ENCODE results near the gene CATSPERZ.

CATSPERZ gene

DNA sequence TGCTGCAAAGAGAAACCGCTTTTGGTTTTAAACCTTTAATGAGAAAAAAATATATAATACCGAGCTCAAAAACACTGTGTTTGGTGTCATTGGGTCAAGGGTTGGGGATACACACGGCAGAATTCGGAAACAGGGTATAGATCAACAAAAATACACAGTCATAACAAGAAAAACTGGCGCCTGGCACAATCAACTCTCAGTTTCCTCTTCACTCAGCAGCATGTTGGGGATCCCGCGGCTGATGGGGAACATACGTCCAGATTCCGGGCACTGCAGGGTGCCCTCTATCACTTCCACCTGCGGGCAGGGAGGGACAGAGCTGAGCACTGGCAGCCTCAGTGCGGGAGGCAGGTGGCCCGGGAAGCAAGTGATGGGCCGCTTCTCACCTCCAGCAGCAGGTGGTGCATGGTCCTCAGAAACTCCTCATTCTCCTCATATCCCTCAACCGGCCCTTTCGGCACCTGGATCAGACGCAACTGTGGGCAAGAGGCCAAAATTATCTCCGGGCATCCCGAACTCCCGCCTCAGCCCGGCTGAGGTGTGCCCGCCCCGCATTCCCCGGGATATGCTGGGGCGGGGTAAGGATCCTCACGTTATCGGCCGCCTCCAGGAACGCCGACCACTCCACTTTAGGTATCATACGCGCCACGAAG lies 16.6 kb downstream of the CATSPERZ start:
- TF ChIP-seq, protein P1, sequence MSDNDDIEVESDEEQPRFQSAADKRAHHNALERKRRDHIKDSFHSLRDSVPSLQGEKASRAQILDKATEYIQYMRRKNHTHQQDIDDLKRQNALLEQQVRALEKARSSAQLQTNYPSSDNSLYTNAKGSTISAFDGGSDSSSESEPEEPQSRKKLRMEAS (IDR thresholded peaks at IDR 0.05; ENCODE audit: low read depth, low read length): no peak
- TF ChIP-seq POLR2A (IDR thresholded peaks at IDR 0.05; ENCODE audit: extremely low read depth, insufficient read length) (no peak), MYC (IDR thresholded peaks at IDR 0.05; ENCODE audit: low read depth, low read length) (no peak)
- TF ChIP-seq, protein P2, sequence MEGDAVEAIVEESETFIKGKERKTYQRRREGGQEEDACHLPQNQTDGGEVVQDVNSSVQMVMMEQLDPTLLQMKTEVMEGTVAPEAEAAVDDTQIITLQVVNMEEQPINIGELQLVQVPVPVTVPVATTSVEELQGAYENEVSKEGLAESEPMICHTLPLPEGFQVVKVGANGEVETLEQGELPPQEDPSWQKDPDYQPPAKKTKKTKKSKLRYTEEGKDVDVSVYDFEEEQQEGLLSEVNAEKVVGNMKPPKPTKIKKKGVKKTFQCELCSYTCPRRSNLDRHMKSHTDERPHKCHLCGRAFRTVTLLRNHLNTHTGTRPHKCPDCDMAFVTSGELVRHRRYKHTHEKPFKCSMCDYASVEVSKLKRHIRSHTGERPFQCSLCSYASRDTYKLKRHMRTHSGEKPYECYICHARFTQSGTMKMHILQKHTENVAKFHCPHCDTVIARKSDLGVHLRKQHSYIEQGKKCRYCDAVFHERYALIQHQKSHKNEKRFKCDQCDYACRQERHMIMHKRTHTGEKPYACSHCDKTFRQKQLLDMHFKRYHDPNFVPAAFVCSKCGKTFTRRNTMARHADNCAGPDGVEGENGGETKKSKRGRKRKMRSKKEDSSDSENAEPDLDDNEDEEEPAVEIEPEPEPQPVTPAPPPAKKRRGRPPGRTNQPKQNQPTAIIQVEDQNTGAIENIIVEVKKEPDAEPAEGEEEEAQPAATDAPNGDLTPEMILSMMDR (IDR thresholded peaks at IDR 0.05; ENCODE audit: low read depth, low read length): no peak
- peak; percentile 64 for DNase-seq (ENCODE audit: low read depth)
- H3K4me3 ChIP-seq (ENCODE audit: low read depth, low read length): peak overlapping the region; percentile 79

DNA sequence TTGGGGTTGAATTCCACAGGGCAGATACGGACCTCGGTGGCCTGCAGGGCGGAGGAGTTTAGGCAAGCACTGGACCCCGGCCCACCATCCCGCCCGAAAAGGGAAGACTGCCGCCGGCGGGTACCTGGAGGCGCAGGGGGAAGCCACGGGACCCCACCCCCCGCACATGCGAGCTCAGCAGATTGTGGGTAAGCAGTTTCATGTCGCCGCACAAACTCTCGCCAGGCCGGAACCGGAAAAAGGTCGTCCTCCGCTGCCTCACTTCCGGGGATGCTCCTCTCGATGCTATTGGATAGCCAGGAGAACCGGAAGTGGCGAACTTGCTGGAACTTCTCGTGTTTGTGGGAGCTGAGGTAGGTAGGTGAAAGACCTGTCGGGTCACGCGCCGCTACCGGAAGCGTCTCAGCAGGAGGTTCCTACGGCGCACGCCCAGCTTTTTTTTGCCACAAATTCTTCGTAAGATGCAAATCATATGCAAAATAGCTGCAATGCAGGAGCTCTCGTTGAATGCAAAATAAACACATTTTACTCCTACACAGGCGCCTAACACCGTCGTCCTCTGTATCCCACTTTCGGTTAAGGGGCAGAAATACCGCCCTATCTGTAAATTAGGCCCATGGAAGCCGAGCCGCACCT lies 17.3 kb downstream of the CATSPERZ start, which contains the start of gene TRMT112:
Gene TRMT112, minus strand, starts transcription at position 235 of the 636 bp plus-strand sequence. Its CDS starts 33 bp downstream, at position 202.
- peak within 1 kb of the TSS; percentile 79 for H3K4me3 ChIP-seq (ENCODE audit: low read depth, low read length)
- peak; percentile 99 for DNase-seq (ENCODE audit: low read depth)
- TF ChIP-seq MYC (IDR thresholded peaks at IDR 0.05; ENCODE audit: low read depth, low read length) (peak; percentile 55), POLR2A (IDR thresholded peaks at IDR 0.05; ENCODE audit: extremely low read depth, insufficient read length) (peak; percentile 91)
- TF ChIP-seq, protein P1 (IDR thresholded peaks at IDR 0.05; ENCODE audit: low read depth, low read length): peak; percentile 81
- TF ChIP-seq, protein P2 (IDR thresholded peaks at IDR 0.05; ENCODE audit: low read depth, low read length): no peak

DNA sequence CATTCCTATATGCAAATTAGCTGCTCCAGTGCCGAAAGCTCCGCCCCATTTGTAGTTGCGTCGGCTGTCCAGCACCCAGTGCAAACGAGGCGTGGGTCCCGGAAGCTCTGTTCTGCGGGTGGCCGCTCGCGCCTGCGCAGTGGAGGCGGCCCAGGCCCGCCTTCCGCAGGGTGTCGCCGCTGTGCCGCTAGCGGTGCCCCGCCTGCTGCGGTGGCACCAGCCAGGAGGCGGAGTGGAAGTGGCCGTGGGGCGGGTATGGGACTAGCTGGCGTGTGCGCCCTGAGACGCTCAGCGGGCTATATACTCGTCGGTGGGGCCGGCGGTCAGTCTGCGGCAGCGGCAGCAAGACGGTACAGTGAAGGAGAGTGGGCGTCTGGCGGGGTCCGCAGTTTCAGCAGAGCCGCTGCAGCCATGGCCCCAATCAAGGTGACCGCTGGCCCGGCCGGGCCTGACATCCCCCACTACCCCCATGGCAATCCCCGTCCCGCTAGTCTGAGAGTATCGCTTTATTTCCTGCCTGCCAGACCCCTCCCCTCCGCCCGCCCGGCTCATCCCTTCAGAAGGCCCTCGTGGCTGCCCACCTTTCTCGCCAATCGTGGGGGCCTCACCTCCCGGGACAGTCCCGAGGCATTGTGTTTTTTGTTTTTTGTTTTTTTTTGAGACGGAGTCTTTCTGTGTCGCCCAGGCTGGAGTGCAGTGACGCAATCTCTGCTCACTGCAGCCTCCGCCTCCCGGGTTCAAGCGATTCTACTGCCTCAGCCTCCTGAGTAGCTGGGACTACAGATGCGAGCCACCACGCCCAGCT lies 18.0 kb downstream of the CATSPERZ start, which contains the start of gene PRDX5:
Gene PRDX5, plus strand, starts transcription at position 161 of the 805 bp plus-strand sequence. Its CDS starts 95 bp downstream, at position 256.
- peak; percentile 99 for DNase-seq (ENCODE audit: low read depth)
- TF ChIP-seq, protein P1 (IDR thresholded peaks at IDR 0.05; ENCODE audit: low read depth, low read length): peak; percentile 89
- TF ChIP-seq POLR2A (IDR thresholded peaks at IDR 0.05; ENCODE audit: extremely low read depth, insufficient read length): peak; percentile 77
- TF ChIP-seq MYC (IDR thresholded peaks at IDR 0.05; ENCODE audit: low read depth, low read length): peak; percentile 91
- TF ChIP-seq, protein P2 (IDR thresholded peaks at IDR 0.05; ENCODE audit: low read depth, low read length): peak; percentile 15
- peak within 1 kb of the TSS; percentile 79 for H3K4me3 ChIP-seq (ENCODE audit: low read depth, low read length)

DNA sequence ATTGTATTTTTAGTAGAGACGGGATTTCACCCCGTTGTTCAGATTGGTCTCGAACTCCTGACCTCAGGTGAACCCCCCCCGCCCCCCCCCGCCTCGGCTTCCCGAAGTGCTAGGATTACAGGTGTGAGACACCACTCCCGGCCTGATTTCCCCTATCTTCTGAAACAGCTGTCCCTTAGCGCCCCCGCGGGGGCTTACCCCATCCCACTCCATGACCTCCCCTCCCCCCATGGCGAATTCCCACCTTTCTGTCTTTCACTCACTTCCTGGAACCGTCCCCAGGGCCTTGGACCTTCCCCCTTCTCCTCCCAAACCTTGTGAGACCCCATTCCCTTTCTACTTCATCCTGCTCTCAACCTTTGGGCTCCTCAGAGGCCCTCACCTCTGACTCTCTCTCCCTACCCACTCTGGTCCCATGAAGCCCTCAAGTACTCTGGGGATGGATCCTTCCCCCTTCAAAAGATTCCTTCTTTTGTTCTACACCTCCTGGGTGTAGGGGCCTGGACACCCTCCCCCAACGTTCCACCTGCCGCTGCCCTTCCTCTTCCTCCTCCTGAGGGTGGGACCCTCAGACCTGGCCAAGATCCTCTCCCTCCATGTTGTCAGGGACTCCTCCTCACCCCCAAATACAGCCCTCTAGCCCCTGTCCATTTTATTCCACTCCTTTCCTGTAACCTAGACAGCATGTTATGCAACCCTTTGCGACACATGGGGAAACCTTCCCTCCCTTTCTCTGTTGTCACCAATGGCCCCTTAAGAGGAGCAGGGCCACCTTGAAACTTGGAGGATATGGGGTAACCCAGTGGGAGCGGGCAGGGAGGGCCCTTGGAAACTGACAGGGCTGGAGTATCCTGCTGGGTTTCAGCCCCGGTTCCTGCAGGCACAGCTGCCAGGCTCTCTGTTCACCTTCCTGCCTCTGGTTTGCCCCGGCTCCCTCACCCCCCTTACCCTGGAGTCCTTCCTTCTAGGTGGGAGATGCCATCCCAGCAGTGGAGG lies 18.9 kb downstream of the CATSPERZ start:
- H3K4me3 ChIP-seq (ENCODE audit: low read depth, low read length): peak overlapping the region; percentile 77
- TF ChIP-seq MYC (IDR thresholded peaks at IDR 0.05; ENCODE audit: low read depth, low read length): peak; percentile 64
- no peak for TF ChIP-seq POLR2A (IDR thresholded peaks at IDR 0.05; ENCODE audit: extremely low read depth, insufficient read length)
- TF ChIP-seq, protein P1 (IDR thresholded peaks at IDR 0.05; ENCODE audit: low read depth, low read length): peak; percentile 77
- peak; percentile 89 for DNase-seq (ENCODE audit: low read depth)

DNA sequence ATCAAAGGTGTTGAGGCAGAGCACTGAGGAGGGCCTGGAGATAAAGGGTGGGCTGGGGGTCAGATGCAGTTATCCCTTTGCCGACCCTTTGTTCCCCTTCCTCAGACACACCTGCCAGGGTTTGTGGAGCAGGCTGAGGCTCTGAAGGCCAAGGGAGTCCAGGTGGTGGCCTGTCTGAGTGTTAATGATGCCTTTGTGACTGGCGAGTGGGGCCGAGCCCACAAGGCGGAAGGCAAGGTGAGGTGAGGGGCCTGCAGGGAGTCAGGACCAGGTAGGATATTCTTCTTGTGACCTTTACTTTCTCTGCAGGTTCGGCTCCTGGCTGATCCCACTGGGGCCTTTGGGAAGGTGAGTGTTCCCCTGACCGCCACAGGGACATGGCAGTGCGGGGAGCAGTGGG lies 20.4 kb downstream of the CATSPERZ start:
- TF ChIP-seq, protein P2 (IDR thresholded peaks at IDR 0.05; ENCODE audit: low read depth, low read length): no peak
- TF ChIP-seq POLR2A (IDR thresholded peaks at IDR 0.05; ENCODE audit: extremely low read depth, insufficient read length) (no peak), MYC (IDR thresholded peaks at IDR 0.05; ENCODE audit: low read depth, low read length) (no peak)
- TF ChIP-seq, protein P1 (IDR thresholded peaks at IDR 0.05; ENCODE audit: low read depth, low read length): no peak
- H3K4me3 ChIP-seq (ENCODE audit: low read depth, low read length): no peak overlapping the region
- no peak for DNase-seq (ENCODE audit: low read depth)
